Measurements from ENCODE around the gene PIK3R6.
"Not testable (repeated sequence)": the region's sequence is repeated elsewhere in the genome, so short reads cannot be mapped to it uniquely, and the experiment has no call there.

- not testable (repeated sequence) for TF ChIP-seq CTCF, POLR2A (IDR thresholded peaks at IDR 0.05)
Measured at GRCh38 chr17:8856205-8856603, 11.3 kb downstream of the PIK3R6 start.
